ENCODE measurements around the gene PET100. TPM values are rescaled to one million over a fixed set of nuclear protein-coding genes. Genes with fewer than 3 reads are reported as not detected.

Gene PET100
- total RNA-seq, 2 donors from 2014 or later = 12.0 to 23.1 TPM

GRCh38 chr19:7655581-7655980, 26.0 kb downstream of the PET100 start:
- TF ChIP-seq, protein P1, sequence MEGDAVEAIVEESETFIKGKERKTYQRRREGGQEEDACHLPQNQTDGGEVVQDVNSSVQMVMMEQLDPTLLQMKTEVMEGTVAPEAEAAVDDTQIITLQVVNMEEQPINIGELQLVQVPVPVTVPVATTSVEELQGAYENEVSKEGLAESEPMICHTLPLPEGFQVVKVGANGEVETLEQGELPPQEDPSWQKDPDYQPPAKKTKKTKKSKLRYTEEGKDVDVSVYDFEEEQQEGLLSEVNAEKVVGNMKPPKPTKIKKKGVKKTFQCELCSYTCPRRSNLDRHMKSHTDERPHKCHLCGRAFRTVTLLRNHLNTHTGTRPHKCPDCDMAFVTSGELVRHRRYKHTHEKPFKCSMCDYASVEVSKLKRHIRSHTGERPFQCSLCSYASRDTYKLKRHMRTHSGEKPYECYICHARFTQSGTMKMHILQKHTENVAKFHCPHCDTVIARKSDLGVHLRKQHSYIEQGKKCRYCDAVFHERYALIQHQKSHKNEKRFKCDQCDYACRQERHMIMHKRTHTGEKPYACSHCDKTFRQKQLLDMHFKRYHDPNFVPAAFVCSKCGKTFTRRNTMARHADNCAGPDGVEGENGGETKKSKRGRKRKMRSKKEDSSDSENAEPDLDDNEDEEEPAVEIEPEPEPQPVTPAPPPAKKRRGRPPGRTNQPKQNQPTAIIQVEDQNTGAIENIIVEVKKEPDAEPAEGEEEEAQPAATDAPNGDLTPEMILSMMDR (IDR thresholded peaks at IDR 0.05) = no peak
- H3K27me3 ChIP-seq = no peaks in the 10 kb centered on the region

DNA sequence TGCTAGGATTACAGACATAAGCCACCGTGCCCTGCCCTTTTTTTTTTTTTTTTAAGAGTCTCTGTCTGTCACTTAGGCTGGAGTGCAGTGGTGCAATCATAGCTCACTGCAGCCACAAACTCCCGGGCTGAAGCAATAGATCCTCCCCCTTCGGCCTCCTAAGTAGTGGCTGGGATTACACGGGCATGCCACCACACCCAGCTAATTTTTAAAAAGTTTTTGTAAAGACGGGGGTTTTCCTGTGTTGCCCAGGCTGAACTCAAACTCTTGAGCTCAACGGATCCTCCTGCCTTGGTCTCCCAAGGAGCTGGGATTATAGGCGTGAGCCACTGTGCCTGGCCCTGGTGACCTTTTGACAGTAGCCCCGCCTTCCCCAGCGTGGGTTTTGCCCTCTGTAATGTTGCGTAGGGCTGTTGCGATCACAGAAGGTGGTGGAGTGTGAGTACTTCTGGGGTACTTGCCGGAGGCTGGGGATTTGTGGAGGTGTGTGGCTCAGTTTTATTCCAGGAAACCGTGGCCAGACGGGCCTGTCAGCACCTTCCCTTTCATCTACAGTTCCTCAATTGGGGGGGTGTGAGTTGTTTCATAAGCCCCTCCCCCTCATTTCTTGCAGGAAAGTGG, 27.6 kb downstream of the PET100 start:
- TF ChIP-seq, protein P1 (IDR thresholded peaks at IDR 0.05) = no peak
- Histone ChIP-seq H3K4me1 (peaks cover 0 to 2% of the 10 kb centered on the region in 2 donors), H3K9me3 (no peaks in the 10 kb centered on the region), H3K4me3 (no peak overlapping the region), H3K36me3 (no peaks in the 10 kb centered on the region), H3K27ac (no peak overlapping the region), H3K27me3 (no peaks in the 10 kb centered on the region)
- DNase-seq (ENCODE audit: low spot score) = no peak

More at GRCh38 chr19:7655581-7655980, 26.0 kb downstream of the PET100 start:
- Histone ChIP-seq H3K4me3 (no peak overlapping the region), H3K4me1 (peaks cover 0 to 8% of the 10 kb centered on the region in 2 donors), H3K36me3 (no peaks in the 10 kb centered on the region), H3K27ac (no peak overlapping the region), H3K9me3 (no peaks in the 10 kb centered on the region)
- no peak for DNase-seq (ENCODE audit: low spot score)

- no peaks in the 10 kb centered on the region for H3K27me3 ChIP-seq
- TF ChIP-seq, protein P1 (IDR thresholded peaks at IDR 0.05) = no peak
- H3K36me3 ChIP-seq = no peaks in the 10 kb centered on the region
- no peak overlapping the region for H3K4me3 ChIP-seq
- DNase-seq (ENCODE audit: low spot score) = no peak
- H3K27ac ChIP-seq = no peak overlapping the region
- H3K4me1 ChIP-seq = no peaks in the 10 kb centered on the region
- no peaks in the 10 kb centered on the region for H3K9me3 ChIP-seq
These were observed 28.7 kb downstream of the PET100 start for GRCh38 chr19:7658219-7658686.

DNA sequence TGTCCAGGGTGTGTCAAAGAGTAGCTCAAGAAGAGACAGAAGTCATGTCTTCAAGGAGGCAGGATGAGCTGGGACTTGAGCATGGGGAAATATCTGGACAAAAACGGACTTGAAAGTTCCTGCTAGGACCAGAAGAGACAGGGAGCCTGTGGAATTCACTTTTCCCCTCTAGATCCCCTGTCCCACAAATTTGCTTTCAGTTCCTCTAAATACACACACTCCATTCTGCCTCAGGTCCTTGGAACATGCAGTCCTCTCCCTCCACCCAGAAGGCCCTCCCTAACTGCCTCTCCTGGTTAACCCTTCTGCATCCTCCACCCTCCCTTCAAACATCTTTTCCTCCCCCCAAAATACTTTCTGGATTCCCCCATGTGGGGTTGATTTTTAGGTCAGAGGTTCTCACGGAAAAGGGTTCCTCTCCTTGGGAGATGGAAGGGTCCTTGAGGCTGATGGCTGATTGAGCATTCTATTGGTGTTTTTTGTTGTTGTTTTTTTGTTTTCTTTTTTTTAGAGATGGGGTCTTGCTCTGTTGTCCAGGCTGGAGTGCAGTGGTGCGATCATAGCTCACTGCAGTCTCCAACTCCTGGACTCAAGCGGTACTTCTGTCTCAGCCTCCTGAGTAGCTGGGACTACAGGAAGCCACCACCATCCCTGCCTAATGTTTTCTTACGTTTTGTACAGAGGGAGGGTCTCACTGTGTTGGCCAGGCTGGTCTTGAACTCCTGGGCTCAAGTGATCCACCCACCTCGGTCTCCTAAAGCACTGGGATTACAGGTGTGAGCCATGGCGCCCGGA, 32.3 kb downstream of the PET100 start:
- Histone ChIP-seq H3K27ac (no peak overlapping the region), H3K4me1 (no peaks in the 10 kb centered on the region), H3K36me3 (no peaks in the 10 kb centered on the region), H3K27me3 (no peaks in the 10 kb centered on the region), H3K9me3 (no peaks in the 10 kb centered on the region), H3K4me3 (no peak overlapping the region)
- DNase-seq (ENCODE audit: low spot score) = no peak
- TF ChIP-seq, protein P1 (IDR thresholded peaks at IDR 0.05) = no peak

DNA sequence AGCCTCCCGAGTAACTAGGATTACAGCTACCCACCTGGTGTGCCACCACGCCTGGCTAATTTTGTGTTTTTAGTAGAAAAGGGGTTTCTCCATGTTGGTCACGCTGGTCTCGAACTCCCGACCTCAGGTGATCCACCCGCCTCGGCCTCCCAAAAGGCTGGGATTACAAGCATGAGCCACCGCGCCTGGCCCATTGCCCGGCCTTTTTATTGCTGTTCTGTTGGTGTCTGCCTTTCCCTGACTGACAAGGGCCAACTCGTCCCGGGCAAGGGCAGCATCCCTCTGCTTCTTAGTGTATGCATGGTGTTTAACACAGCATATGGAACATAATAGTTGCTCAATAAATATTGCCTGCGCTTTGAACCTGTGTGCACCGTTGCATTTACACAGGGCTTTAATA, 33.1 kb downstream of the PET100 start:
- TF ChIP-seq, protein P1 (IDR thresholded peaks at IDR 0.05) = no peak
- Histone ChIP-seq H3K4me3 (no peak overlapping the region), H3K36me3 (no peaks in the 10 kb centered on the region), H3K27ac (no peak overlapping the region), H3K4me1 (no peaks in the 10 kb centered on the region), H3K27me3 (no peaks in the 10 kb centered on the region), H3K9me3 (no peaks in the 10 kb centered on the region)
- DNase-seq (ENCODE audit: low spot score) = no peak
